Sigmoid colon (tissue), 4 donors: ENCODE results near the gene FXYD1.

Experiments
- POLR2A ChIP-seq, 2 donors: fragments of 450-650 bp; IDR thresholded peaks; one replicate each; pipeline ENCODE4 v1.6.1; 2016; ENCODE audit warnings: antibody characterized with exemption in 2 of 2, mild to moderate bottlenecking in 2 of 2, moderate library complexity in 2 of 2
- POLR2AphosphoS5 ChIP-seq, 4 donors: sonication (generic); formaldehyde crosslinking; IDR thresholded peaks; one replicate each; pipeline ENCODE4 v1.6.1; 2017; ENCODE audit warnings: antibody characterized with exemption in 4 of 4
- TF ChIP-seq, protein P1 (sequence below), 4 experiments: fragments of 450-650 bp in 3 of 4; fragments of 200-600 bp in 1 of 4; IDR thresholded peaks; one replicate each; pipeline ENCODE4 v1.5.1; 2016 to 2019; ENCODE audit warnings: antibody characterized with exemption in 4 of 4, mild to moderate bottlenecking in 3 of 4, moderate library complexity in 2 of 4

DNA sequence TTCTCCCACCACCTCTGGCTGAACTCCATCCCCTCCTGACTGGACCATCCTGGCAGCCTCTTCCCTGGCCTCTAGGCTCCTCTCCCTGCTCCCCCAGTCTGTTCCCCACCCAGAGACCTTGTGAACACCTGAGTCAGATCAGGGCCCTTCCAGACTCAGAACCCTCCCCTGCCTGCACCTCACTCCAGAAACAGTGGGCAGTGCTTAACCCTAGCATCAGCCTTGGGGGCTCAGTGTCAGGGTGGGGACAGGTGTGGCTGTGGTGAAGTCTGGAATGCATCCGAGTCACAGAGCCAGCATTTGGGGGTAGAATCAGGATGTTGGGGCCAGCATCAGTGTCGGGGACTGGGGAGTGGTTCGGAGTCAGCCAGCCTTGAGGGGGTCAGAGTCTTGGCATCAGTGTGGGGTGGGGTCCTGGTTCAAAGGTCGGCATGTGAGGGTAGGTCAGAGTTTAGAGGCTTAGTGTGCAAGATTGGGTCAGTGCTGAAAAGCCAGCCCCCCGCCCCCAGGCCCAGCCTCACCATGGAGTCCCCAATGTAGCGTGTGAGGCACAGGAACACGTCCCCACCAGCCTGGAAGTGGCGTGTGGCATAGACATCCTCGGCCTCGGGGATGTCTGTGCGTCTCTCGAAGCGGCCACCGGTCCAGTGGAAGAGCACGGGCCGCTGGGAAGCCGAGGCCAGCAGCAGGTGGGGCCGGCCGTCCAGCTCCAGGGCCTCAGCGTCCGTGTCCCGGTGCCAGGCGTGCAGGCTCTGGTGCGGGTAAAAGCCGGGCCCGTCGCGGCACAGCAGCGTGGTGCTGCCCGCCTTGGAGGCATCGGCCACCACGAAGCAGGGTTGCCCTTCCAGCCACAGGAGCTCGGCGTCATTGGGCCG, 12.6 kb upstream of the FXYD1 start:
- TF ChIP-seq POLR2A (IDR thresholded peaks at IDR 0.05) (no peak), POLR2AphosphoS5 (IDR thresholded peaks at IDR 0.05) (no peak)
- TF ChIP-seq, protein P1, sequence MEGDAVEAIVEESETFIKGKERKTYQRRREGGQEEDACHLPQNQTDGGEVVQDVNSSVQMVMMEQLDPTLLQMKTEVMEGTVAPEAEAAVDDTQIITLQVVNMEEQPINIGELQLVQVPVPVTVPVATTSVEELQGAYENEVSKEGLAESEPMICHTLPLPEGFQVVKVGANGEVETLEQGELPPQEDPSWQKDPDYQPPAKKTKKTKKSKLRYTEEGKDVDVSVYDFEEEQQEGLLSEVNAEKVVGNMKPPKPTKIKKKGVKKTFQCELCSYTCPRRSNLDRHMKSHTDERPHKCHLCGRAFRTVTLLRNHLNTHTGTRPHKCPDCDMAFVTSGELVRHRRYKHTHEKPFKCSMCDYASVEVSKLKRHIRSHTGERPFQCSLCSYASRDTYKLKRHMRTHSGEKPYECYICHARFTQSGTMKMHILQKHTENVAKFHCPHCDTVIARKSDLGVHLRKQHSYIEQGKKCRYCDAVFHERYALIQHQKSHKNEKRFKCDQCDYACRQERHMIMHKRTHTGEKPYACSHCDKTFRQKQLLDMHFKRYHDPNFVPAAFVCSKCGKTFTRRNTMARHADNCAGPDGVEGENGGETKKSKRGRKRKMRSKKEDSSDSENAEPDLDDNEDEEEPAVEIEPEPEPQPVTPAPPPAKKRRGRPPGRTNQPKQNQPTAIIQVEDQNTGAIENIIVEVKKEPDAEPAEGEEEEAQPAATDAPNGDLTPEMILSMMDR (IDR thresholded peaks at IDR 0.05) = no peak
